ENCODE measurements around the gene KLRF1.

KLRF1 gene

DNA sequence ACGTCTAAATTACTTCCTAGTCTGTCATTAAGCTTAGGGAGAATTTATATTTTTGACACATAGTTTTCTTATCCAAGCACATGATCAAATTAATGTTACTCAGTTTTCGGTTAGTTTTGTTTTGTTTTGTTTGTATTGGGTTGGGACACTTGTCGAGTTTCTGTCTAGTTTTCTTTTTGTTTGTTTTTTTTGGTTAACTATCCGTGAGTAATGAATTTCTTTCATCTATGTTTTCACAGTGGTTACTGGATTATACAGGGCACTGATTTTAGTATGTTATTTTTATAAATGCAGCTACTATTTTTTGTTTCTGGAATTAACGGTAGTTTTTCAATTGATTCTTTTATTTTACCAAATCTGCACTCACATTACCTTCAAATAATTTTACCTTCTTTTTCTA, 2.7 kb downstream of the KLRF1 start:
- H3K4me3 ChIP-seq (ENCODE audit: low read depth, low read length), result no peak overlapping the region
- no peaks in the 10 kb centered on the region for H3K27me3 ChIP-seq (ENCODE audit: insufficient read depth, low read depth, severe bottlenecking)
- no peaks in the 10 kb centered on the region for H3K36me3 ChIP-seq
- DNase-seq, result no peak
- TF ChIP-seq, protein P1, sequence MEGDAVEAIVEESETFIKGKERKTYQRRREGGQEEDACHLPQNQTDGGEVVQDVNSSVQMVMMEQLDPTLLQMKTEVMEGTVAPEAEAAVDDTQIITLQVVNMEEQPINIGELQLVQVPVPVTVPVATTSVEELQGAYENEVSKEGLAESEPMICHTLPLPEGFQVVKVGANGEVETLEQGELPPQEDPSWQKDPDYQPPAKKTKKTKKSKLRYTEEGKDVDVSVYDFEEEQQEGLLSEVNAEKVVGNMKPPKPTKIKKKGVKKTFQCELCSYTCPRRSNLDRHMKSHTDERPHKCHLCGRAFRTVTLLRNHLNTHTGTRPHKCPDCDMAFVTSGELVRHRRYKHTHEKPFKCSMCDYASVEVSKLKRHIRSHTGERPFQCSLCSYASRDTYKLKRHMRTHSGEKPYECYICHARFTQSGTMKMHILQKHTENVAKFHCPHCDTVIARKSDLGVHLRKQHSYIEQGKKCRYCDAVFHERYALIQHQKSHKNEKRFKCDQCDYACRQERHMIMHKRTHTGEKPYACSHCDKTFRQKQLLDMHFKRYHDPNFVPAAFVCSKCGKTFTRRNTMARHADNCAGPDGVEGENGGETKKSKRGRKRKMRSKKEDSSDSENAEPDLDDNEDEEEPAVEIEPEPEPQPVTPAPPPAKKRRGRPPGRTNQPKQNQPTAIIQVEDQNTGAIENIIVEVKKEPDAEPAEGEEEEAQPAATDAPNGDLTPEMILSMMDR (IDR thresholded peaks at IDR 0.05; ENCODE audit: low read depth, low read length), result no peak
- H3K9me3 ChIP-seq (ENCODE audit: severe bottlenecking), result no peaks in the 10 kb centered on the region
- H3K27ac ChIP-seq, result no peak overlapping the region

DNA sequence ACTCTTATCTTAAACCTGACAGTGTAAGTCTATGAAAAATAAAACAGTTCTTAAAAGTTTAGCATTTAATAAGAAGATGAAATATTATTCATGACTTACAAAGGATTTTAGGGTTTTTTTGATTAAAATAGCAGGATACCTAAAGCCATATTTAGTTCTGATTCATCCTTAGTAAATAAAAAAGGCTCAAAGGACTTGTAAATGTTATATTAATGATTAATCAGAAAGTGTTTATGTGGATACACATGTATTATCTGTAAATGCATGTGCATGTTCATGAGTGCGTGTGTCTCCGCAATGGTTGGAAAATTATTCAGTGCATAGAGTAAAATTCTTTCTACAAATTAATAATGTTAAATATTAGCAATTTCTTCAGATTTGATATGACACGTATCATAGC, 4.4 kb downstream of the KLRF1 start:
- Histone ChIP-seq H3K27ac (no peak overlapping the region), H3K36me3 (no peaks in the 10 kb centered on the region), H3K9me3 (ENCODE audit: severe bottlenecking) (no peaks in the 10 kb centered on the region), H3K27me3 (ENCODE audit: insufficient read depth, low read depth, severe bottlenecking) (no peaks in the 10 kb centered on the region), H3K4me3 (ENCODE audit: low read depth, low read length) (no peak overlapping the region)
- TF ChIP-seq, protein P1 (IDR thresholded peaks at IDR 0.05; ENCODE audit: low read depth, low read length), result no peak
- DNase-seq, result no peak

GRCh38 chr12:9843407-9843806, 16.1 kb downstream of the KLRF1 start:
- H3K27ac ChIP-seq, result no peak overlapping the region
- TF ChIP-seq, protein P1 (IDR thresholded peaks at IDR 0.05; ENCODE audit: low read depth, low read length), result no peak
- H3K4me3 ChIP-seq (ENCODE audit: low read depth, low read length), result no peak overlapping the region
- H3K9me3 ChIP-seq (ENCODE audit: severe bottlenecking), result no peaks in the 10 kb centered on the region
- no peaks in the 10 kb centered on the region for H3K36me3 ChIP-seq
- DNase-seq, result no peak
- no peaks in the 10 kb centered on the region for H3K27me3 ChIP-seq (ENCODE audit: insufficient read depth, low read depth, severe bottlenecking)

- TF ChIP-seq, protein P1 (IDR thresholded peaks at IDR 0.05; ENCODE audit: low read depth, low read length), result no peak
- Histone ChIP-seq H3K27ac (no peak overlapping the region), H3K27me3 (ENCODE audit: insufficient read depth, low read depth, severe bottlenecking) (no peaks in the 10 kb centered on the region)
These were observed 21.6 kb downstream of the KLRF1 start for GRCh38 chr12:9848899-9849298.

GRCh38 chr12:9851050-9851449, 23.8 kb downstream of the KLRF1 start:
- no peak for DNase-seq
- Histone ChIP-seq H3K4me3 (ENCODE audit: low read depth, low read length) (no peak overlapping the region), H3K9me3 (ENCODE audit: severe bottlenecking) (no peaks in the 10 kb centered on the region), H3K36me3 (no peaks in the 10 kb centered on the region), H3K27ac (no peak overlapping the region), H3K27me3 (ENCODE audit: insufficient read depth, low read depth, severe bottlenecking) (no peaks in the 10 kb centered on the region)
- TF ChIP-seq, protein P1 (IDR thresholded peaks at IDR 0.05; ENCODE audit: low read depth, low read length), result no peak

More at GRCh38 chr12:9848899-9849298, 21.6 kb downstream of the KLRF1 start:
- no peaks in the 10 kb centered on the region for H3K9me3 ChIP-seq (ENCODE audit: severe bottlenecking)
- H3K4me3 ChIP-seq (ENCODE audit: low read depth, low read length), result no peak overlapping the region
- no peak for DNase-seq
- H3K36me3 ChIP-seq, result no peaks in the 10 kb centered on the region

GRCh38 chr12:9851927-9852326, 24.6 kb downstream of the KLRF1 start:
- Histone ChIP-seq H3K27ac (no peak overlapping the region), H3K9me3 (ENCODE audit: severe bottlenecking) (no peaks in the 10 kb centered on the region), H3K36me3 (no peaks in the 10 kb centered on the region), H3K27me3 (ENCODE audit: insufficient read depth, low read depth, severe bottlenecking) (no peaks in the 10 kb centered on the region), H3K4me3 (ENCODE audit: low read depth, low read length) (no peak overlapping the region)
- no peak for DNase-seq
- TF ChIP-seq, protein P1 (IDR thresholded peaks at IDR 0.05; ENCODE audit: low read depth, low read length), result no peak
